GM23248 (cell line): Measurements from ENCODE around the gene MITF. TPM values are rescaled to one million over a fixed set of nuclear protein-coding genes. Genes with fewer than 3 reads are reported as not detected.

ENCODE experiments used
- DNase-seq: peaks from one replicate; pipeline ENCODE4 v3.0.0-alpha.2; 2015
- H2AFZ ChIP-seq: fragments of 200-600 bp; sonication (generic); 2 replicates; pipeline ENCODE4 v1.6.1; 2016; ENCODE audit warnings: antibody characterized with exemption
- H3F3A ChIP-seq: fragments of 200-600 bp; sonication (generic); 2 replicates; pipeline ENCODE4 v1.6.1; 2016; ENCODE audit warnings: mild to moderate bottlenecking, antibody characterized with exemption, mixed run types; ENCODE audit not compliant: insufficient read depth
- H3K27ac ChIP-seq: fragments of 200-600 bp; sonication (generic); 2 replicates; pipeline ENCODE4 v1.5.1; 2016; ENCODE audit warnings: mild to moderate bottlenecking
- H3K27me3 ChIP-seq: fragments of 200-600 bp; sonication (generic); replicated peaks from 2 replicates; pipeline ENCODE4 v1.6.1; 2016; ENCODE audit warnings: mild to moderate bottlenecking; ENCODE audit not compliant: insufficient read depth
- H3K36me3 ChIP-seq: fragments of 200-600 bp; sonication (generic); 2 replicates; pipeline ENCODE4 v1.6.1; 2016; ENCODE audit warnings: low read depth, mild to moderate bottlenecking
- H3K4me1 ChIP-seq: fragments of 200-600 bp; sonication (generic); 2 replicates; pipeline ENCODE4 v1.6.1; 2016; ENCODE audit warnings: mild to moderate bottlenecking; ENCODE audit not compliant: insufficient read depth
- H3K4me2 ChIP-seq: fragments of 200-600 bp; sonication (generic); one replicate; pipeline ENCODE4 v1.6.1; 2016; ENCODE audit warnings: mild to moderate bottlenecking; ENCODE audit not compliant: unreplicated experiment
- H3K4me3 ChIP-seq: fragments of 200-600 bp; sonication (generic); 2 replicates; pipeline ENCODE4 v1.5.1; 2016; ENCODE audit warnings: mild to moderate bottlenecking
- H3K79me2 ChIP-seq: fragments of 200-600 bp; sonication (generic); 2 replicates; pipeline ENCODE4 v1.6.1; 2016; ENCODE audit warnings: mild to moderate bottlenecking; ENCODE audit not compliant: insufficient read depth
- H3K9ac ChIP-seq: fragments of 200-600 bp; sonication (generic); 2 replicates; pipeline ENCODE4 v1.6.1; 2016; ENCODE audit warnings: mild to moderate bottlenecking
- H3K9me2 ChIP-seq: fragments of 200-600 bp; sonication (generic); 2 replicates; pipeline ENCODE4 v1.6.1; 2016; ENCODE audit warnings: mixed run types, mild to moderate bottlenecking, moderate library complexity; ENCODE audit not compliant: insufficient read depth
- H3K9me3 ChIP-seq: fragments of 200-600 bp; sonication (generic); one replicate; pipeline ENCODE4 v1.6.1; 2017; ENCODE audit warnings: low read depth
- H4K20me1 ChIP-seq: fragments of 200-600 bp; sonication (generic); 2 replicates; pipeline ENCODE4 v1.6.0; 2016; ENCODE audit not compliant: insufficient read depth
- EZH2 ChIP-seq: fragments of 200-600 bp; sonication (generic); IDR thresholded peaks from 2 replicates; pipeline ENCODE4 v1.6.1; 2018; ENCODE audit warnings: antibody characterized with exemption, mild to moderate bottlenecking; ENCODE audit not compliant: insufficient read depth, poor library complexity, severe bottlenecking
- EZH2phosphoT487 ChIP-seq: fragments of 200-600 bp; sonication (generic); IDR thresholded peaks from 2 replicates; pipeline ENCODE4 v1.6.1; 2018; ENCODE audit warnings: antibody characterized with exemption, moderate library complexity, mild to moderate bottlenecking, low read depth; ENCODE audit not compliant: insufficient read depth
- WGBS, 2 experiments: methylation state at CpG; one replicate each; pipeline ENCODE4 v1.1.6; 2015 to 2017; ENCODE audit warnings: low lambda C conversion rate in 2 of 2, low coverage in 1 of 2; ENCODE audit errors: missing lambda C conversion rate in 2 of 2; 5-methylcytosine and 5-hydroxymethylcytosine counted together
- in situ Hi-C: fragments of 300-500 bp; cut with MboI; formaldehyde crosslinking; loops from 2 replicates; pipeline ENCODE4 v1.15.0; 2020
- polyA plus RNA-seq: library from polyadenylated mRNA; unstranded; fragments of >200 nt; fragmentation: Nextera tagmentation; extraction: Ambion mirVana; gene quantifications from 2 replicates; pipeline ENCODE4 v1.2.1, GENCODE V29; 2016
- total RNA-seq: library from RNA; depleted of rRNA; stranded (reverse); fragments of >200 nt; shearing (Covaris generic); gene quantifications from 2 replicates; pipeline ENCODE4 v1.2.3, GENCODE V29; 2014

Gene MITF
- total and polyA plus RNA-seq, 2 experiments from 2014 or later: 0.86 to 2.0 TPM

GRCh38 chr3:69867941-69868505, 128.8 kb downstream of the MITF start:
- H3K27ac ChIP-seq: no peak overlapping the region
- H3K27me3 ChIP-seq: no peaks in the 10 kb centered on the region
- no peaks in the 10 kb centered on the region for H3F3A ChIP-seq
- no peak overlapping the region for H2AFZ ChIP-seq
- H3K9me3 ChIP-seq: no peaks in the 10 kb centered on the region
- H4K20me1 ChIP-seq: no peaks in the 10 kb centered on the region
- 53 to 66% methylated on average over 2 of the region's 2 CpGs for WGBS, 2 experiments
- peak; percentile 22 for DNase-seq
- in situ Hi-C loops: loop anchor here (25.0 kb wide), 1 partner anchor 181 kb away; no protein-coding TSS in a partner anchor
- no peak overlapping the region for H3K4me3 ChIP-seq
- peaks cover 23% of the 10 kb centered on the region for H3K4me1 ChIP-seq
- H3K4me2 ChIP-seq: peak overlapping the region; percentile 59
- H3K9ac ChIP-seq: no peak overlapping the region
- TF ChIP-seq EZH2 (no peak), EZH2phosphoT487 (no peak)
- H3K36me3 ChIP-seq: no peaks in the 10 kb centered on the region
- H3K79me2 ChIP-seq: no peaks in the 10 kb centered on the region
- no peaks in the 10 kb centered on the region for H3K9me2 ChIP-seq

- Histone ChIP-seq H3K36me3 (no peaks in the 10 kb centered on the region), H3K27me3 (no peaks in the 10 kb centered on the region), H3K9me3 (no peaks in the 10 kb centered on the region), H3F3A (no peaks in the 10 kb centered on the region), H3K4me3 (no peak overlapping the region), H4K20me1 (no peaks in the 10 kb centered on the region), H3K9ac (no peak overlapping the region), H3K9me2 (no peaks in the 10 kb centered on the region), H3K4me2 (no peak overlapping the region), H3K27ac (no peak overlapping the region), H2AFZ (no peak overlapping the region), H3K79me2 (no peaks in the 10 kb centered on the region), H3K4me1 (peaks cover 23% of the 10 kb centered on the region)
- WGBS, 2 experiments: 92 to 100% methylated on average over 3 of the region's 3 CpGs
- TF ChIP-seq EZH2: no peak
- no peak for TF ChIP-seq EZH2phosphoT487
- DNase-seq: no peak
- in situ Hi-C loops: loop anchor here (25.0 kb wide), 1 partner anchor 182 kb away; no protein-coding TSS in a partner anchor
Observed at GRCh38 chr3:69868841-69869420, 129.7 kb downstream of the MITF start.

- Histone ChIP-seq H3K9me3 (no peaks in the 10 kb centered on the region), H3K4me2 (no peak overlapping the region), H3K9me2 (no peaks in the 10 kb centered on the region), H3K27me3 (no peaks in the 10 kb centered on the region), H4K20me1 (no peaks in the 10 kb centered on the region), H3K9ac (no peak overlapping the region), H3F3A (no peaks in the 10 kb centered on the region), H3K4me3 (no peak overlapping the region), H3K27ac (no peak overlapping the region), H3K36me3 (no peaks in the 10 kb centered on the region), H2AFZ (no peak overlapping the region), H3K79me2 (no peaks in the 10 kb centered on the region), H3K4me1 (peaks cover 23% of the 10 kb centered on the region)
- TF ChIP-seq EZH2: no peak
- TF ChIP-seq EZH2phosphoT487: no peak
- DNase-seq: peak; percentile 16
- 83 to 86% methylated on average over 5 of the region's 5 CpGs for WGBS, 2 experiments
- in situ Hi-C loops: loop anchor here (25.0 kb wide), 1 partner anchor 182 kb away; no protein-coding TSS in a partner anchor
Observed at GRCh38 chr3:69869643-69870042, 130.4 kb downstream of the MITF start.

- H3K27ac ChIP-seq: no peak overlapping the region
- no peaks in the 10 kb centered on the region for H3F3A ChIP-seq
- in situ Hi-C loops: loop anchor here (25.0 kb wide), 1 partner anchor 184 kb away; no protein-coding TSS in a partner anchor
- no peaks in the 10 kb centered on the region for H4K20me1 ChIP-seq
- H3K4me2 ChIP-seq: no peak overlapping the region
- no peaks in the 10 kb centered on the region for H3K79me2 ChIP-seq
- no peak overlapping the region for H3K4me3 ChIP-seq
- no peak overlapping the region for H3K9ac ChIP-seq
- H3K27me3 ChIP-seq: no peaks in the 10 kb centered on the region
- DNase-seq: no peak
- H3K9me2 ChIP-seq: no peaks in the 10 kb centered on the region
- WGBS, 2 experiments: 76 to 77% methylated on average over 2 of the region's 2 CpGs
- no peak overlapping the region for H2AFZ ChIP-seq
- peaks cover 18% of the 10 kb centered on the region for H3K4me1 ChIP-seq
- no peaks in the 10 kb centered on the region for H3K9me3 ChIP-seq
- TF ChIP-seq EZH2 (no peak), EZH2phosphoT487 (no peak)
- H3K36me3 ChIP-seq: no peaks in the 10 kb centered on the region
Observed at GRCh38 chr3:69871251-69871650, 132.0 kb downstream of the MITF start.
